Sigmoid colon (tissue), 4 donors: ENCODE measurements around the gene CRNKL1.

Experiments used
- EP300 ChIP-seq, 4 donors: sonication (generic); formaldehyde crosslinking; IDR thresholded peaks; one replicate each; pipeline ENCODE4 v1.6.1; 2017; ENCODE audit warnings: antibody characterized with exemption in 4 of 4
- POLR2A ChIP-seq, 2 donors: fragments of 450-650 bp; IDR thresholded peaks; one replicate each; pipeline ENCODE4 v1.6.1; 2016; ENCODE audit warnings: antibody characterized with exemption in 2 of 2, mild to moderate bottlenecking in 2 of 2, moderate library complexity in 2 of 2
- POLR2AphosphoS5 ChIP-seq, 4 donors: sonication (generic); formaldehyde crosslinking; IDR thresholded peaks; one replicate each; pipeline ENCODE4 v1.6.1; 2017; ENCODE audit warnings: antibody characterized with exemption in 4 of 4
- TF ChIP-seq, protein P1 (sequence below), 4 experiments: fragments of 450-650 bp in 3 of 4; fragments of 200-600 bp in 1 of 4; IDR thresholded peaks; one replicate each; pipeline ENCODE4 v1.5.1; 2016 to 2019; ENCODE audit warnings: antibody characterized with exemption in 4 of 4, mild to moderate bottlenecking in 3 of 4, moderate library complexity in 2 of 4

DNA sequence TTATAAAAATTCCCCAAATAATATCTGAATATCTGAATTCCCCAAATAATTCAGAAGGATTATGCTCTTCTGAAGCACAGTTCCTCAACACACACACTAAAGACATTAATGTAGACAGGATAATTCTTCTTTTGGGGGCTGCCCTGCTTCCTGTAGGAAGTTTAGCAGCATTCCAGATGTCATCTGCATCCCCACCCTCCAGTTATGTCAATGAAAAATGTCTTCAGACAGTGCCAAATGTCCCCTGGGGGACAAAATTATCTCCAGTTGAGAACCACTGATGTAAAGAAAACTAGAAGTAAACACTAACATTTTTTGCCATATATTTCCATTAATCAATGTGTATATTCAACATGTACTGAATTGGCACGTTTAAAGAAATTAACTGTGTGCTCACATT is 61.0 kb downstream of the CRNKL1 start:
- TF ChIP-seq POLR2A (IDR thresholded peaks at IDR 0.05) (no peak), POLR2AphosphoS5 (IDR thresholded peaks at IDR 0.05) (no peak), EP300 (IDR thresholded peaks at IDR 0.05) (no peak)
- TF ChIP-seq, protein P1, sequence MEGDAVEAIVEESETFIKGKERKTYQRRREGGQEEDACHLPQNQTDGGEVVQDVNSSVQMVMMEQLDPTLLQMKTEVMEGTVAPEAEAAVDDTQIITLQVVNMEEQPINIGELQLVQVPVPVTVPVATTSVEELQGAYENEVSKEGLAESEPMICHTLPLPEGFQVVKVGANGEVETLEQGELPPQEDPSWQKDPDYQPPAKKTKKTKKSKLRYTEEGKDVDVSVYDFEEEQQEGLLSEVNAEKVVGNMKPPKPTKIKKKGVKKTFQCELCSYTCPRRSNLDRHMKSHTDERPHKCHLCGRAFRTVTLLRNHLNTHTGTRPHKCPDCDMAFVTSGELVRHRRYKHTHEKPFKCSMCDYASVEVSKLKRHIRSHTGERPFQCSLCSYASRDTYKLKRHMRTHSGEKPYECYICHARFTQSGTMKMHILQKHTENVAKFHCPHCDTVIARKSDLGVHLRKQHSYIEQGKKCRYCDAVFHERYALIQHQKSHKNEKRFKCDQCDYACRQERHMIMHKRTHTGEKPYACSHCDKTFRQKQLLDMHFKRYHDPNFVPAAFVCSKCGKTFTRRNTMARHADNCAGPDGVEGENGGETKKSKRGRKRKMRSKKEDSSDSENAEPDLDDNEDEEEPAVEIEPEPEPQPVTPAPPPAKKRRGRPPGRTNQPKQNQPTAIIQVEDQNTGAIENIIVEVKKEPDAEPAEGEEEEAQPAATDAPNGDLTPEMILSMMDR (IDR thresholded peaks at IDR 0.05): no peak
